WTC11 (cell line): ENCODE measurements around the gene CA11. TPM values are rescaled to one million over a fixed set of nuclear protein-coding genes. Genes with fewer than 3 reads are reported as not detected.
A peak's percentile ranks its signal among the peaks of the same experiment; 100 is the strongest.

Source experiments
- ATAC-seq: fragments of 200-7000 bp; cut with Tn5 transposase; 2 replicates; pipeline ENCODE4 v1.10.0; 2021; ENCODE audit warnings: mild to moderate bottlenecking, moderate library complexity
- CTCF ChIA-PET: fragments of 300-600 bp; sonication (Branson Sonifier 250); formaldehyde crosslinking; loops from one replicate; lab custom pipeline; 2021; ENCODE audit warnings: antibody characterized with exemption; lab: Charles Lee
- POLR2A ChIA-PET: fragments of 350-600 bp; sonication (Branson Sonifier 250); formaldehyde crosslinking; loops from one replicate; lab custom pipeline; 2021; ENCODE audit warnings: antibody characterized with exemption; lab: Charles Lee
- DNase-seq: peaks from one replicate; pipeline ENCODE4 v3.0.0; 2021; ENCODE audit warnings: low spot score
- H3K27ac Mint-ChIP-seq: 2 replicates; pipeline ENCODE4 v1.8.0; 2021; ENCODE audit warnings: mixed read lengths
- H3K27me3 Mint-ChIP-seq: 2 replicates; pipeline ENCODE4 v1.8.0; 2021; ENCODE audit warnings: low read depth, mild to moderate bottlenecking, moderate library complexity, mixed read lengths
- H3K36me3 Mint-ChIP-seq: 2 replicates; pipeline ENCODE4 v1.8.0; 2021; ENCODE audit warnings: mixed read lengths
- H3K4me1 Mint-ChIP-seq: 2 replicates; pipeline ENCODE4 v1.8.0; 2022; ENCODE audit warnings: mixed read lengths
- H3K4me3 Mint-ChIP-seq: 2 replicates; pipeline ENCODE4 v1.8.0; 2021; ENCODE audit warnings: mild to moderate bottlenecking, moderate library complexity, mixed read lengths
- H3K9me3 Mint-ChIP-seq: 2 replicates; pipeline ENCODE4 v1.8.0; 2021; ENCODE audit warnings: mixed read lengths
- ARID4B ChIP-seq: sonication (generic); formaldehyde crosslinking; IDR thresholded peaks from 2 replicates; pipeline ENCODE4 v1.8.0; 2023; ENCODE audit warnings: missing genetic modification reagents, mild to moderate bottlenecking, borderline replicate concordance
- CBFB ChIP-seq: sonication (generic); formaldehyde crosslinking; IDR thresholded peaks from 2 replicates; pipeline ENCODE4 v1.8.1; 2022; ENCODE audit warnings: mild to moderate bottlenecking, low read depth, missing genetic modification reagents
- CREB1 ChIP-seq: sonication (generic); formaldehyde crosslinking; IDR thresholded peaks from 2 replicates; pipeline ENCODE4 v1.8.0; 2023; ENCODE audit warnings: mild to moderate bottlenecking, missing genetic modification reagents
- ERG ChIP-seq: fragments of 250-450 bp; sonication (Bioruptor Pico); IDR thresholded peaks from 2 replicates; pipeline ENCODE4 v1.8.0; 2021; ENCODE audit warnings: mild to moderate bottlenecking
- ESRRA ChIP-seq: sonication (generic); formaldehyde crosslinking; IDR thresholded peaks from 2 replicates; pipeline ENCODE4 v1.8.1; 2022; ENCODE audit warnings: mild to moderate bottlenecking, missing genetic modification reagents, borderline replicate concordance
- FOXP1 ChIP-seq: sonication (generic); formaldehyde crosslinking; IDR thresholded peaks from 2 replicates; pipeline ENCODE4 v1.8.0; 2022; ENCODE audit warnings: missing genetic modification reagents, mild to moderate bottlenecking, moderate library complexity, borderline replicate concordance
- GABPB1 ChIP-seq: sonication (generic); formaldehyde crosslinking; IDR thresholded peaks from 2 replicates; pipeline ENCODE4 v1.8.1; 2023; ENCODE audit warnings: mild to moderate bottlenecking, missing genetic modification reagents
- MXD4 ChIP-seq: fragments of 250-450 bp; sonication (Bioruptor Pico); IDR thresholded peaks from 2 replicates; pipeline ENCODE4 v1.8.0; 2021; ENCODE audit warnings: mild to moderate bottlenecking, moderate library complexity, borderline replicate concordance
- MYBL2 ChIP-seq: sonication (generic); formaldehyde crosslinking; IDR thresholded peaks from 2 replicates; pipeline ENCODE4 v1.8.1; 2023; ENCODE audit warnings: mild to moderate bottlenecking, moderate library complexity, missing genetic modification reagents
- SMAD4 ChIP-seq: sonication (generic); formaldehyde crosslinking; IDR thresholded peaks from 2 replicates; pipeline ENCODE4 v1.8.0; 2022; ENCODE audit warnings: mild to moderate bottlenecking, missing genetic modification reagents
- SP1 ChIP-seq: sonication (generic); formaldehyde crosslinking; conservative IDR thresholded peaks from 2 replicates; pipeline ENCODE4 v1.8.1; 2022; ENCODE audit warnings: missing genetic modification reagents
- ZBTB21 ChIP-seq: sonication (generic); formaldehyde crosslinking; IDR thresholded peaks from 2 replicates; pipeline ENCODE4 v1.8.1; 2023; ENCODE audit warnings: mild to moderate bottlenecking, missing genetic modification reagents, borderline replicate concordance
- ZMAT4 ChIP-seq: fragments of 250-450 bp; sonication (Bioruptor Pico); IDR thresholded peaks from 2 replicates; pipeline ENCODE4 v1.9.0; 2021; ENCODE audit warnings: mild to moderate bottlenecking
- ZNF121 ChIP-seq: sonication (generic); formaldehyde crosslinking; IDR thresholded peaks from 2 replicates; pipeline ENCODE4 v1.8.0; 2023; ENCODE audit warnings: missing genetic modification reagents
- ZNF138 ChIP-seq: sonication (generic); formaldehyde crosslinking; conservative IDR thresholded peaks from 2 replicates; pipeline ENCODE4 v1.8.1; 2022; ENCODE audit warnings: mild to moderate bottlenecking, moderate library complexity, missing genetic modification reagents
- ZNF263 ChIP-seq: sonication (generic); formaldehyde crosslinking; IDR thresholded peaks from 2 replicates; pipeline ENCODE4 v1.8.1; 2022; ENCODE audit warnings: low read depth, mild to moderate bottlenecking, moderate library complexity, missing genetic modification reagents
- ZNF281 ChIP-seq: sonication (generic); formaldehyde crosslinking; IDR thresholded peaks from 2 replicates; pipeline ENCODE4 v1.8.0; 2023; ENCODE audit warnings: mild to moderate bottlenecking, missing genetic modification reagents
- ZNF416 ChIP-seq: fragments of 250-450 bp; sonication (Bioruptor Pico); IDR thresholded peaks from 2 replicates; pipeline ENCODE4 v1.9.0; 2021; ENCODE audit warnings: mild to moderate bottlenecking, inconsistent platforms
- ZNF425 ChIP-seq: fragments of 250-450 bp; sonication (Bioruptor Pico); conservative IDR thresholded peaks from 2 replicates; pipeline ENCODE4 v1.9.0; 2021; ENCODE audit warnings: mild to moderate bottlenecking
- total RNA-seq: library from RNA; stranded (reverse); gene quantifications from 3 replicates; pipeline ENCODE4 v1.2.3, GENCODE V29; 2021

The CA11 gene
- total RNA-seq, 1 experiment from 2014 or later = 41.4 TPM

- no peak overlapping the region for H3K4me3 Mint-ChIP-seq
- no peak for ATAC-seq
- TF ChIP-seq ZNF425 (no peak), MYBL2 (CRISPR knock-in tag) (no peak), ZBTB21 (no peak), FOXP1 (CRISPR knock-in tag) (no peak), ZNF416 (CRISPR knock-in tag) (no peak), ZNF281 (CRISPR knock-in tag) (no peak), ESRRA (no peak), SMAD4 (no peak), GABPB1 (CRISPR knock-in tag) (no peak), CBFB (CRISPR knock-in tag) (no peak), ZMAT4 (no peak), ZNF138 (CRISPR knock-in tag) (no peak)
- POLR2A ChIA-PET = no interaction called here
- peaks cover 12% of the 10 kb centered on the region for H3K4me1 Mint-ChIP-seq
- DNase-seq = no peak
- CTCF ChIA-PET = no interaction called here
- H3K9me3 Mint-ChIP-seq = peaks cover 5% of the 10 kb centered on the region
- H3K27ac Mint-ChIP-seq = peak overlapping the region; percentile 50
- H3K27me3 Mint-ChIP-seq = no peaks in the 10 kb centered on the region; the same call in 1 of the 2 replicates
- H3K36me3 Mint-ChIP-seq = no peaks in the 10 kb centered on the region
Observed at GRCh38 chr19:48648134-48648533, 2.1 kb upstream of the CA11 start.

GRCh38 chr19:48646722-48647216, 782 bp upstream of the CA11 start:
- TF ChIP-seq CREB1 (CRISPR knock-in tag) (0 out of 2 replicates have a peak, but pooled peaks have one; percentile 19), ARID4B (CRISPR knock-in tag) (no peak), MXD4 (CRISPR knock-in tag) (no peak), ZNF263 (CRISPR knock-in tag) (peak; percentile 66; the same call in 1 of the 2 replicates), ERG (CRISPR knock-in tag) (no peak), SP1 (CRISPR knock-in tag) (peak; percentile 73), ZNF121 (CRISPR knock-in tag) (peak; percentile 18)
- POLR2A ChIA-PET = interaction anchor here (0.5 to 0.9 kb wide), 3 partner anchors 141 to 782 kb away, joined by 3 to 4 read pairs (median 3); no protein-coding TSS in a partner anchor
- no peaks in the 10 kb centered on the region; the same call in 1 of the 2 replicates for H3K27me3 Mint-ChIP-seq
- H3K27ac Mint-ChIP-seq = no peak overlapping the region
- H3K9me3 Mint-ChIP-seq = peaks cover 5% of the 10 kb centered on the region
- CTCF ChIA-PET = interaction anchor here (1.4 to 2.4 kb wide), 8 partner anchors 10 to 196 kb away, joined by 5 to 41 read pairs (median 10); partner anchors contain the start of genes DBP, FUT2 and RASIP1
- no peak for DNase-seq
- H3K36me3 Mint-ChIP-seq = no peaks in the 10 kb centered on the region
- H3K4me1 Mint-ChIP-seq = peaks cover 9% of the 10 kb centered on the region
- H3K4me3 Mint-ChIP-seq = peak overlapping the region; percentile 85
- no peak for ATAC-seq
